Upper lobe of left lung (tissue), 6 donors: Measurements from ENCODE around the gene POLN. TPM values are rescaled to one million over a fixed set of nuclear protein-coding genes. Genes with fewer than 3 reads are reported as not detected.

Experiments used
- ATAC-seq, 2 donors: fragments of 200-7000 bp; cut with Tn5 transposase; one replicate each; pipeline ENCODE4 v1.9.1; 2022; ENCODE audit warnings: mild to moderate bottlenecking in 2 of 2, moderate library complexity in 2 of 2; ENCODE audit not compliant: low FRiP score in 2 of 2
- DNase-seq, 2 donors: peaks; one replicate each; pipeline ENCODE4 v3.0.0-alpha.2; 2019 to 2020
- H3K27ac ChIP-seq, 4 donors: fragments of 200-600 bp; sonication (generic); one replicate each; pipeline ENCODE4 v1.5.1; 2016 to 2019
- H3K27me3 ChIP-seq, 4 donors: fragments of 200-600 bp; sonication (generic); one replicate each; pipeline ENCODE4 v1.5.1; 2017 to 2019
- H3K36me3 ChIP-seq, 4 donors: fragments of 200-600 bp; sonication (generic); one replicate each; pipeline ENCODE4 v1.5.1; 2016 to 2019
- H3K4me1 ChIP-seq, 4 donors: fragments of 200-600 bp; sonication (generic); one replicate each; pipeline ENCODE4 v1.5.1; 2018 to 2019
- H3K4me3 ChIP-seq, 4 donors: fragments of 200-600 bp; sonication (generic); one replicate each; pipeline ENCODE4 v1.5.1; 2017 to 2019; ENCODE audit warnings: mild to moderate bottlenecking in 2 of 4, moderate library complexity in 1 of 4
- H3K9me3 ChIP-seq, 4 donors: fragments of 200-600 bp; sonication (generic); one replicate each; pipeline ENCODE4 v1.5.1; 2018 to 2019
- EP300 ChIP-seq, 4 donors: sonication (generic); formaldehyde crosslinking; IDR thresholded peaks; one replicate each; pipeline ENCODE4 v1.5.1; 2017; ENCODE audit warnings: antibody characterized with exemption in 4 of 4, control low read depth in 2 of 4
- POLR2A ChIP-seq, 4 donors: fragments of 450-650 bp; IDR thresholded peaks; one replicate each; pipeline ENCODE4 v1.5.1; 2016 to 2017; ENCODE audit warnings: antibody characterized with exemption in 4 of 4, mild to moderate bottlenecking in 2 of 4
- POLR2AphosphoS5 ChIP-seq, 2 donors: sonication (generic); formaldehyde crosslinking; IDR thresholded peaks; one replicate each; pipeline ENCODE4 v1.5.1; 2017; ENCODE audit warnings: antibody characterized with exemption in 2 of 2
- WGBS, 2 donors: methylation state at CpG; one replicate each; pipeline ENCODE4 v1.1.5; 2017 to 2018; 5-methylcytosine and 5-hydroxymethylcytosine counted together
- total RNA-seq, 6 donors: library from RNA; depleted of rRNA in 4 of 6; stranded (reverse); fragments of >200 nt in 4 of 6; gene quantifications; one replicate each; pipeline versions ENCODE4 v1.1.0 to v1.2.1, GENCODE V29; 2016 to 2021
- TF ChIP-seq, protein P1 (sequence below), 6 experiments: fragments of 450-650 bp in 4 of 6; fragments of 200-600 bp in 2 of 6; sonication (generic) in 2 of 6; IDR thresholded peaks; one replicate each; pipeline ENCODE4 v1.5.1; 2016 to 2019; ENCODE audit warnings: antibody characterized with exemption in 6 of 6
- donor health status: DM: no; HTN: no; CAD: no; lungs with moderate emphysema.
- donor health status: DM: no; HTN: yes; CAD: no; lungs with severe emphysema.

The POLN gene
- total RNA-seq, 6 donors from 2014 or later: 0.89 to 5.5 (median 2.6) TPM

- H3K27ac ChIP-seq: no peak overlapping the region
Measured at GRCh38 chr4:2141762-2142451, 100.0 kb downstream of the POLN start.

GRCh38 chr4:2141022-2141761, 100.7 kb downstream of the POLN start:
- WGBS, 2 donors: 84 to 92% methylated on average over 5 to 8 of the region's 8 CpGs
- DNase-seq: no peak
- no peaks in the 10 kb centered on the region for H3K36me3 ChIP-seq
- H3K9me3 ChIP-seq: no peaks in the 10 kb centered on the region
- no peak overlapping the region for H3K27ac ChIP-seq
- TF ChIP-seq EP300 (IDR thresholded peaks at IDR 0.05): no peak
- TF ChIP-seq, protein P1, sequence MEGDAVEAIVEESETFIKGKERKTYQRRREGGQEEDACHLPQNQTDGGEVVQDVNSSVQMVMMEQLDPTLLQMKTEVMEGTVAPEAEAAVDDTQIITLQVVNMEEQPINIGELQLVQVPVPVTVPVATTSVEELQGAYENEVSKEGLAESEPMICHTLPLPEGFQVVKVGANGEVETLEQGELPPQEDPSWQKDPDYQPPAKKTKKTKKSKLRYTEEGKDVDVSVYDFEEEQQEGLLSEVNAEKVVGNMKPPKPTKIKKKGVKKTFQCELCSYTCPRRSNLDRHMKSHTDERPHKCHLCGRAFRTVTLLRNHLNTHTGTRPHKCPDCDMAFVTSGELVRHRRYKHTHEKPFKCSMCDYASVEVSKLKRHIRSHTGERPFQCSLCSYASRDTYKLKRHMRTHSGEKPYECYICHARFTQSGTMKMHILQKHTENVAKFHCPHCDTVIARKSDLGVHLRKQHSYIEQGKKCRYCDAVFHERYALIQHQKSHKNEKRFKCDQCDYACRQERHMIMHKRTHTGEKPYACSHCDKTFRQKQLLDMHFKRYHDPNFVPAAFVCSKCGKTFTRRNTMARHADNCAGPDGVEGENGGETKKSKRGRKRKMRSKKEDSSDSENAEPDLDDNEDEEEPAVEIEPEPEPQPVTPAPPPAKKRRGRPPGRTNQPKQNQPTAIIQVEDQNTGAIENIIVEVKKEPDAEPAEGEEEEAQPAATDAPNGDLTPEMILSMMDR (IDR thresholded peaks at IDR 0.05): no peak
- no peak for TF ChIP-seq POLR2AphosphoS5 (IDR thresholded peaks at IDR 0.05)
- no peak for TF ChIP-seq POLR2A (IDR thresholded peaks at IDR 0.05)
- no peak for ATAC-seq
- H3K27me3 ChIP-seq: no peaks in the 10 kb centered on the region
- H3K4me1 ChIP-seq: no peaks in the 10 kb centered on the region
- no peak overlapping the region for H3K4me3 ChIP-seq

More at GRCh38 chr4:2141762-2142451, 100.0 kb downstream of the POLN start:
- 58 to 65% methylated on average over 2 to 7 of the region's 7 CpGs for WGBS, 2 donors
- ATAC-seq: no peak
- Histone ChIP-seq H3K36me3 (no peaks in the 10 kb centered on the region), H3K9me3 (no peaks in the 10 kb centered on the region), H3K4me3 (no peak overlapping the region), H3K27me3 (no peaks in the 10 kb centered on the region), H3K4me1 (no peaks in the 10 kb centered on the region)
- DNase-seq: no peak
- TF ChIP-seq EP300 (IDR thresholded peaks at IDR 0.05): no peak
- TF ChIP-seq POLR2A (IDR thresholded peaks at IDR 0.05): no peak
- no peak for TF ChIP-seq POLR2AphosphoS5 (IDR thresholded peaks at IDR 0.05)
- TF ChIP-seq, protein P1 (IDR thresholded peaks at IDR 0.05): no peak

- no peaks in the 10 kb centered on the region for H3K36me3 ChIP-seq
- H3K27me3 ChIP-seq: no peaks in the 10 kb centered on the region
- H3K27ac ChIP-seq: no peak overlapping the region
- H3K4me3 ChIP-seq: no peak overlapping the region
- H3K9me3 ChIP-seq: no peaks in the 10 kb centered on the region
- DNase-seq: peak in 1 of 2 donors; percentile 68
- 58 to 59% methylated on average over 9 to 11 of the region's 11 CpGs for WGBS, 2 donors
- TF ChIP-seq POLR2AphosphoS5 (IDR thresholded peaks at IDR 0.05): no peak
- no peak for TF ChIP-seq POLR2A (IDR thresholded peaks at IDR 0.05)
- no peak for TF ChIP-seq EP300 (IDR thresholded peaks at IDR 0.05)
- TF ChIP-seq, protein P1 (IDR thresholded peaks at IDR 0.05): no peak
- ATAC-seq: peak in 1 of 2 donors; percentile 31
- no peaks in the 10 kb centered on the region for H3K4me1 ChIP-seq
Measured at GRCh38 chr4:2138846-2139500, 102.9 kb downstream of the POLN start.

- TF ChIP-seq POLR2AphosphoS5 (IDR thresholded peaks at IDR 0.05) (no peak), POLR2A (IDR thresholded peaks at IDR 0.05) (no peak), EP300 (IDR thresholded peaks at IDR 0.05) (no peak)
- TF ChIP-seq, protein P1 (IDR thresholded peaks at IDR 0.05): no peak
- Histone ChIP-seq H3K36me3 (no peaks in the 10 kb centered on the region), H3K4me3 (no peak overlapping the region), H3K4me1 (no peaks in the 10 kb centered on the region), H3K27ac (no peak overlapping the region), H3K27me3 (no peaks in the 10 kb centered on the region), H3K9me3 (peaks cover 9 to 14% (median 11%) of the 10 kb centered on the region in 4 donors)
- DNase-seq (no peak), ATAC-seq (no peak)
- WGBS, 2 donors: 86 to 89% methylated on average over 7 of the region's 7 CpGs
Measured at GRCh38 chr4:2136726-2137125, 105.2 kb downstream of the POLN start.
